GM12878 (cell line): Measurements from ENCODE around the gene DENND1C. TPM values are rescaled to one million over a fixed set of nuclear protein-coding genes. Genes with fewer than 3 reads are reported as not detected.

ENCODE experiments used
- ATAC-seq: fragments of 200-7000 bp; cut with Tn5 transposase; 3 replicates; pipeline ENCODE4 v1.9.1; 2020; ENCODE audit warnings: mild to moderate bottlenecking, moderate library complexity
- BruUV-seq: library from RNA; stranded (reverse); fragments of 400-500 nt; replicated peaks from 2 replicates; lab custom pipeline; 2021; lab: Mats Ljungman, UMichigan
- CTCF ChIA-PET: fragments of 300-600 bp; sonication (Branson Sonifier 250); formaldehyde crosslinking; extraction: SDS; loops from one replicate; lab custom pipeline; 2021; ENCODE audit warnings: inconsistent platforms; lab: Yijun Ruan, JAX
- POLR2A ChIA-PET: fragments of 350-600 bp; formaldehyde crosslinking; extraction: SDS; loops from one replicate; lab custom pipeline; 2021; ENCODE audit warnings: inconsistent platforms; lab: Charles Lee
- RAD21 ChIA-PET: fragments of 300-600 bp; sonication (Branson Sonifier 250); formaldehyde crosslinking; loops from one replicate; lab custom pipeline; 2023; ENCODE audit warnings: antibody characterized with exemption; ENCODE audit not compliant: unreplicated experiment; lab: Charles Lee
- SMC1A ChIA-PET: fragments of 300-600 bp; sonication (Branson Sonifier 250); formaldehyde crosslinking; loops from one replicate; lab custom pipeline; 2023; ENCODE audit not compliant: unreplicated experiment, uncharacterized antibody; lab: Charles Lee
- DNase-seq: peaks from one replicate; pipeline ENCODE4 v3.0.0-alpha.2; 2011; ENCODE audit warnings: low read depth, low spot score
- FAIRE-seq: peaks from 3 replicates; lab custom pipeline; 2011; peaks lifted over from hg19 to GRCh38; lab: Jason Lieb, UNC
- H2AFZ ChIP-seq: 2 replicates; pipeline ENCODE4 v1.6.0; 2011; ENCODE audit warnings: low read depth, low read length, control low read depth; ENCODE audit not compliant: control insufficient read depth
- H3K27ac ChIP-seq: 2 replicates; pipeline ENCODE4 v1.5.1; 2011; ENCODE audit warnings: control low read depth; ENCODE audit not compliant: control insufficient read depth, insufficient read depth
- H3K27me3 ChIP-seq, 2 experiments: replicated peaks in 1 of 2; 2 replicates each; pipeline versions ENCODE4 v1.6.0 to v1.6.1; 2011; ENCODE audit warnings: low read length in 1 of 2; ENCODE audit not compliant: control insufficient read depth in 2 of 2, insufficient read depth in 2 of 2
- H3K36me3 ChIP-seq, 2 experiments: 2 replicates each; pipeline ENCODE4 v1.5.1; 2011; ENCODE audit warnings: low read length in 1 of 2; ENCODE audit not compliant: control insufficient read depth in 2 of 2, insufficient read depth in 2 of 2
- H3K4me1 ChIP-seq: 2 replicates; pipeline ENCODE4 v1.6.1; 2011; ENCODE audit warnings: mild to moderate bottlenecking, low read length, moderate library complexity, mixed read lengths; ENCODE audit not compliant: control insufficient read depth, insufficient read depth
- H3K4me2 ChIP-seq: 2 replicates; pipeline ENCODE4 v1.6.0; 2011; ENCODE audit warnings: control low read depth; ENCODE audit not compliant: control insufficient read depth, insufficient read depth
- H3K4me3 ChIP-seq: fragments of 200-600 bp; sonication (generic); 2 replicates; pipeline ENCODE4 v1.5.1; 2016
- H3K79me2 ChIP-seq: 2 replicates; pipeline ENCODE4 v1.6.0; 2011; ENCODE audit warnings: low read length; ENCODE audit not compliant: control insufficient read depth, insufficient read depth
- H3K9ac ChIP-seq: 2 replicates; pipeline ENCODE4 v1.8.0; 2011; ENCODE audit warnings: low read length, control low read depth, mixed read lengths; ENCODE audit not compliant: control insufficient read depth, insufficient read depth
- H3K9me3 ChIP-seq: replicated peaks from 3 replicates; pipeline ENCODE4 v1.5.1; 2011; ENCODE audit warnings: mild to moderate bottlenecking, low read length; ENCODE audit not compliant: control insufficient read depth, insufficient read depth
- H4K20me1 ChIP-seq: 2 replicates; pipeline ENCODE4 v1.6.0; 2011; ENCODE audit not compliant: control insufficient read depth, insufficient read depth
- CREB1 ChIP-seq: IDR thresholded peaks from 2 replicates; pipeline ENCODE4 v1.6.1; 2012; ENCODE audit warnings: low read depth, mild to moderate bottlenecking, inconsistent platforms
- JUNB ChIP-seq: IDR thresholded peaks from 2 replicates; pipeline ENCODE4 v1.6.1; 2016; ENCODE audit warnings: antibody characterized with exemption, mild to moderate bottlenecking
- KDM1A ChIP-seq: fragments of 200-600 bp; sonication (generic); IDR thresholded peaks from 2 replicates; pipeline ENCODE4 v1.6.1; 2016; ENCODE audit warnings: borderline replicate concordance
- MXI1 ChIP-seq: fragments of 150-350 bp; IDR thresholded peaks from 2 replicates; pipeline ENCODE4 v1.6.1; 2011; ENCODE audit warnings: low read depth, mild to moderate bottlenecking, inconsistent platforms, low read length, improper control_type of control experiment
- POLR2AphosphoS2 ChIP-seq: IDR thresholded peaks from 2 replicates; pipeline ENCODE4 v1.6.1; 2011; ENCODE audit warnings: low read depth, mild to moderate bottlenecking, low read length, improper control_type of control experiment, moderate library complexity
- RB1 ChIP-seq: fragments of 450-650 bp; formaldehyde crosslinking; IDR thresholded peaks from 2 replicates; pipeline ENCODE4 v1.6.1; 2017; ENCODE audit warnings: mild to moderate bottlenecking, borderline replicate concordance
- SUPT20H ChIP-seq: IDR thresholded peaks from 2 replicates; pipeline ENCODE4 v1.6.1; 2011; ENCODE audit warnings: low read depth, mild to moderate bottlenecking, low read length, moderate library complexity, borderline replicate concordance; ENCODE audit not compliant: control insufficient read depth
- TCF12 ChIP-seq: IDR thresholded peaks from 2 replicates; pipeline ENCODE4 v1.6.1; 2011; ENCODE audit warnings: low read depth, mild to moderate bottlenecking, low read length
- ZSCAN29 ChIP-seq: fragments of 450-650 bp; IDR thresholded peaks from 2 replicates; pipeline ENCODE4 v1.6.1; 2017; ENCODE audit warnings: mild to moderate bottlenecking, moderate library complexity
- WGBS: methylation state at CpG from one replicate; pipeline ENCODE4 v1.1.6; 2016; ENCODE audit warnings: low lambda C conversion rate; ENCODE audit not compliant: insufficient replicate concordance, insufficient coverage; ENCODE audit errors: missing lambda C conversion rate; 5-methylcytosine and 5-hydroxymethylcytosine counted together
- in situ Hi-C: fragments of 300-500 bp; cut with MboI; formaldehyde crosslinking; loops from 9 replicates; pipeline ENCODE4 v1.14.3; 2018; ENCODE audit warnings: mixed read lengths
- intact Hi-C: fragments of 100-400 bp; cut with micrococcal nuclease; formaldehyde crosslinking; loops from one replicate; pipeline ENCODE4 v1.14.2; 2022; ENCODE audit not compliant: unreplicated experiment
- polyA plus RNA-seq, 11 experiments: library from polyadenylated mRNA; depleted of rRNA in 4 of 11; unstranded in 6 of 11; stranded (reverse) in 5 of 11; fragments of >200 nt; fragmentation: Nextera tagmentation in 4 of 11; fragmentation: Illumina TruSeq in 1 of 11; extraction: Ambion mirVana in 4 of 11; extraction: Trizol in 1 of 11; gene quantifications; 1 replicate in 1 of 11; 2 replicates in 10 of 11; pipeline versions ENCODE4 v1.2.1 to v1.2.3, GENCODE V29; 2011 to 2016; ENCODE audit warnings: inconsistent platforms in 2 of 11, missing spikeins in 2 of 11, low read depth in 1 of 11
- total RNA-seq, 4 experiments: library from RNA; depleted of rRNA in 3 of 4; stranded (reverse); fragments of >200 nt in 3 of 4; fragmentation: Illumina TruSeq in 1 of 4; extraction: Trizol in 1 of 4; gene quantifications; 2 replicates each; pipeline versions ENCODE4 v1.2.1 to v1.2.3, GENCODE V29; 2013 to 2021
- TF ChIP-seq, protein P1 (sequence below): IDR thresholded peaks from 2 replicates; pipeline ENCODE4 v1.6.1; 2011; ENCODE audit warnings: low read depth, low read length, improper control_type of control experiment, borderline replicate concordance
- TF ChIP-seq, protein P2 (sequence below): fragments of 450-650 bp; IDR thresholded peaks from 2 replicates; pipeline ENCODE4 v1.6.1; 2017; ENCODE audit warnings: mild to moderate bottlenecking, low read depth, inconsistent platforms; ENCODE audit not compliant: poor library complexity, severe bottlenecking
- TF ChIP-seq, protein P3 (sequence below): fragments of 150-350 bp; IDR thresholded peaks from 2 replicates; pipeline ENCODE4 v1.6.1; 2016; ENCODE audit warnings: low read depth, low read length
- TF ChIP-seq, protein P4 (sequence below): IDR thresholded peaks from 2 replicates; pipeline ENCODE4 v1.6.1; 2012; ENCODE audit warnings: low read length, inconsistent platforms
- TF ChIP-seq, protein P5 (sequence below): fragments of 450-650 bp; IDR thresholded peaks from 2 replicates; pipeline ENCODE4 v1.6.1; 2018; ENCODE audit warnings: borderline replicate concordance, mild to moderate bottlenecking; ENCODE audit not compliant: partially characterized antibody

DENND1C gene
- total and polyA plus RNA-seq, 10 of the 15 experiments (the other 5 are each of a cell fraction or from before 2014, with no cell fraction given), result 2.4 to 54.3 (median 32.7) TPM

DNA sequence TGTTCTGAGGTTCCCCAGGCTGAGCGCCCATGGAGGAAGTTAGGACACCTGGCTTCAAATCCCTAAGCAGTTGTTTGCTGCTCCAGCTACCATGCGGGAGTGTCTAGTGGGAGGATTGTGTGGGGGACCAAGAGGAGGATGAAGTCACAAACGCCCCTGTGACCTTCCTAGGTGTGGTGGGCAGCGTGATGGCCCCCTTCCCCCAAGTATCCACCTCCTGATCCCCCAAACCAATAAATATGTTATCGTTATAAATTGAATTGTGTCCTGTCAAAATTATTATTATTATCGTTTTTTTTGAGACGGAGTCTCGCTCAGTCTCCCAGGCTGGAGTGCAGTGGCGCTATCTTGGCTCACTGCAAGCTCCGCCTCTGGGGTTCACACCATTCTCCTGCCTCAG lies 47.9 kb downstream of the DENND1C start, which contains the start of gene SLC25A41:
Gene SLC25A41 (minus strand): TSS at position 101 of the 400 bp plus-strand sequence. CDS start 70 bp downstream, at position 31.
- CTCF ChIA-PET, result no interaction called here
- H3K4me1 ChIP-seq, result no peaks in the 10 kb centered on the region
- SMC1A ChIA-PET, result no interaction called here
- WGBS, result 75% methylated on average over 10 of the region's 10 CpGs
- no peaks in the 10 kb centered on the region for H4K20me1 ChIP-seq
- RAD21 ChIA-PET, result no interaction called here
- H3K36me3 ChIP-seq, result no peaks in the 10 kb centered on the region
- POLR2A ChIA-PET, result interaction anchor here (0.6 kb wide), 1 partner anchor 1645 kb away, joined by 5 read pairs; no protein-coding TSS in a partner anchor
- H2AFZ ChIP-seq, result no peak within 1 kb of the TSS
- no TSS peak for BruUV-seq
- DNase-seq (no peak), ATAC-seq (no peak), FAIRE-seq (no peak)
- H3K4me2 ChIP-seq, result no peak within 1 kb of the TSS
- intact Hi-C loops (no loop called here), in situ Hi-C loops (no loop called here)
- H3K9ac ChIP-seq, result no peak within 1 kb of the TSS
- no peaks in the 10 kb centered on the region for H3K9me3 ChIP-seq
- H3K27ac ChIP-seq, result no peak within 1 kb of the TSS
- no peaks in the 10 kb centered on the region for H3K79me2 ChIP-seq
- no peaks in the 10 kb centered on the region for H3K27me3 ChIP-seq
- H3K4me3 ChIP-seq, result no peak within 1 kb of the TSS
- no peak for TF ChIP-seq MXI1
- no peak for TF ChIP-seq KDM1A
- TF ChIP-seq, protein P1, sequence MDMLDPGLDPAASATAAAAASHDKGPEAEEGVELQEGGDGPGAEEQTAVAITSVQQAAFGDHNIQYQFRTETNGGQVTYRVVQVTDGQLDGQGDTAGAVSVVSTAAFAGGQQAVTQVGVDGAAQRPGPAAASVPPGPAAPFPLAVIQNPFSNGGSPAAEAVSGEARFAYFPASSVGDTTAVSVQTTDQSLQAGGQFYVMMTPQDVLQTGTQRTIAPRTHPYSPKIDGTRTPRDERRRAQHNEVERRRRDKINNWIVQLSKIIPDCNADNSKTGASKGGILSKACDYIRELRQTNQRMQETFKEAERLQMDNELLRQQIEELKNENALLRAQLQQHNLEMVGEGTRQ, result no peak
- TF ChIP-seq, protein P2, sequence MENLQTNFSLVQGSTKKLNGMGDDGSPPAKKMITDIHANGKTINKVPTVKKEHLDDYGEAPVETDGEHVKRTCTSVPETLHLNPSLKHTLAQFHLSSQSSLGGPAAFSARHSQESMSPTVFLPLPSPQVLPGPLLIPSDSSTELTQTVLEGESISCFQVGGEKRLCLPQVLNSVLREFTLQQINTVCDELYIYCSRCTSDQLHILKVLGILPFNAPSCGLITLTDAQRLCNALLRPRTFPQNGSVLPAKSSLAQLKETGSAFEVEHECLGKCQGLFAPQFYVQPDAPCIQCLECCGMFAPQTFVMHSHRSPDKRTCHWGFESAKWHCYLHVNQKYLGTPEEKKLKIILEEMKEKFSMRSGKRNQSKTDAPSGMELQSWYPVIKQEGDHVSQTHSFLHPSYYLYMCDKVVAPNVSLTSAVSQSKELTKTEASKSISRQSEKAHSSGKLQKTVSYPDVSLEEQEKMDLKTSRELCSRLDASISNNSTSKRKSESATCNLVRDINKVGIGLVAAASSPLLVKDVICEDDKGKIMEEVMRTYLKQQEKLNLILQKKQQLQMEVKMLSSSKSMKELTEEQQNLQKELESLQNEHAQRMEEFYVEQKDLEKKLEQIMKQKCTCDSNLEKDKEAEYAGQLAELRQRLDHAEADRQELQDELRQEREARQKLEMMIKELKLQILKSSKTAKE, result no peak
- no peak for TF ChIP-seq CREB1
- TF ChIP-seq ZSCAN29, result no peak
- TF ChIP-seq, protein P3, sequence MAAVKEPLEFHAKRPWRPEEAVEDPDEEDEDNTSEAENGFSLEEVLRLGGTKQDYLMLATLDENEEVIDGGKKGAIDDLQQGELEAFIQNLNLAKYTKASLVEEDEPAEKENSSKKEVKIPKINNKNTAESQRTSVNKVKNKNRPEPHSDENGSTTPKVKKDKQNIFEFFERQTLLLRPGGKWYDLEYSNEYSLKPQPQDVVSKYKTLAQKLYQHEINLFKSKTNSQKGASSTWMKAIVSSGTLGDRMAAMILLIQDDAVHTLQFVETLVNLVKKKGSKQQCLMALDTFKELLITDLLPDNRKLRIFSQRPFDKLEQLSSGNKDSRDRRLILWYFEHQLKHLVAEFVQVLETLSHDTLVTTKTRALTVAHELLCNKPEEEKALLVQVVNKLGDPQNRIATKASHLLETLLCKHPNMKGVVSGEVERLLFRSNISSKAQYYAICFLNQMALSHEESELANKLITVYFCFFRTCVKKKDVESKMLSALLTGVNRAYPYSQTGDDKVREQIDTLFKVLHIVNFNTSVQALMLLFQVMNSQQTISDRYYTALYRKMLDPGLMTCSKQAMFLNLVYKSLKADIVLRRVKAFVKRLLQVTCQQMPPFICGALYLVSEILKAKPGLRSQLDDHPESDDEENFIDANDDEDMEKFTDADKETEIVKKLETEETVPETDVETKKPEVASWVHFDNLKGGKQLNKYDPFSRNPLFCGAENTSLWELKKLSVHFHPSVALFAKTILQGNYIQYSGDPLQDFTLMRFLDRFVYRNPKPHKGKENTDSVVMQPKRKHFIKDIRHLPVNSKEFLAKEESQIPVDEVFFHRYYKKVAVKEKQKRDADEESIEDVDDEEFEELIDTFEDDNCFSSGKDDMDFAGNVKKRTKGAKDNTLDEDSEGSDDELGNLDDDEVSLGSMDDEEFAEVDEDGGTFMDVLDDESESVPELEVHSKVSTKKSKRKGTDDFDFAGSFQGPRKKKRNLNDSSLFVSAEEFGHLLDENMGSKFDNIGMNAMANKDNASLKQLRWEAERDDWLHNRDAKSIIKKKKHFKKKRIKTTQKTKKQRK, result no peak
- TF ChIP-seq JUNB, result no peak
- TF ChIP-seq, protein P4, sequence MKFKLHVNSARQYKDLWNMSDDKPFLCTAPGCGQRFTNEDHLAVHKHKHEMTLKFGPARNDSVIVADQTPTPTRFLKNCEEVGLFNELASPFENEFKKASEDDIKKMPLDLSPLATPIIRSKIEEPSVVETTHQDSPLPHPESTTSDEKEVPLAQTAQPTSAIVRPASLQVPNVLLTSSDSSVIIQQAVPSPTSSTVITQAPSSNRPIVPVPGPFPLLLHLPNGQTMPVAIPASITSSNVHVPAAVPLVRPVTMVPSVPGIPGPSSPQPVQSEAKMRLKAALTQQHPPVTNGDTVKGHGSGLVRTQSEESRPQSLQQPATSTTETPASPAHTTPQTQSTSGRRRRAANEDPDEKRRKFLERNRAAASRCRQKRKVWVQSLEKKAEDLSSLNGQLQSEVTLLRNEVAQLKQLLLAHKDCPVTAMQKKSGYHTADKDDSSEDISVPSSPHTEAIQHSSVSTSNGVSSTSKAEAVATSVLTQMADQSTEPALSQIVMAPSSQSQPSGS, result no peak
- TF ChIP-seq, protein P5, sequence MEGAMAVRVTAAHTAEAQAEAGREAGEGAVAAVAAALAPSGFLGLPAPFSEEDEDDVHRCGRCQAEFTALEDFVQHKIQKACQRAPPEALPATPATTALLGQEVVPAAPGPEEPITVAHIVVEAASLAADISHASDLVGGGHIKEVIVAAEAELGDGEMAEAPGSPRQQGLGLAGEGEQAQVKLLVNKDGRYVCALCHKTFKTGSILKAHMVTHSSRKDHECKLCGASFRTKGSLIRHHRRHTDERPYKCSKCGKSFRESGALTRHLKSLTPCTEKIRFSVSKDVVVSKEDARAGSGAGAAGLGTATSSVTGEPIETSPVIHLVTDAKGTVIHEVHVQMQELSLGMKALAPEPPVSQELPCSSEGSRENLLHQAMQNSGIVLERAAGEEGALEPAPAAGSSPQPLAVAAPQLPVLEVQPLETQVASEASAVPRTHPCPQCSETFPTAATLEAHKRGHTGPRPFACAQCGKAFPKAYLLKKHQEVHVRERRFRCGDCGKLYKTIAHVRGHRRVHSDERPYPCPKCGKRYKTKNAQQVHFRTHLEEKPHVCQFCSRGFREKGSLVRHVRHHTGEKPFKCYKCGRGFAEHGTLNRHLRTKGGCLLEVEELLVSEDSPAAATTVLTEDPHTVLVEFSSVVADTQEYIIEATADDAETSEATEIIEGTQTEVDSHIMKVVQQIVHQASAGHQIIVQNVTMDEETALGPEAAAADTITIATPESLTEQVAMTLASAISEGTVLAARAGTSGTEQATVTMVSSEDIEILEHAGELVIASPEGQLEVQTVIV, result no peak
- no peak for TF ChIP-seq RB1
- no peak for TF ChIP-seq SUPT20H
- no peak for TF ChIP-seq TCF12
- no peak for TF ChIP-seq POLR2AphosphoS2
